ENCODE measurements around the gene EFCAB12.
"Not testable (repeated sequence)": the region's sequence is repeated elsewhere in the genome, so short reads cannot be mapped to it uniquely, and the experiment has no call there.

The EFCAB12 gene

GRCh38 chr3:129364811-129365210 lies 63.6 kb downstream of the EFCAB12 start:
- peak; percentile 77 for DNase-seq

DNA sequence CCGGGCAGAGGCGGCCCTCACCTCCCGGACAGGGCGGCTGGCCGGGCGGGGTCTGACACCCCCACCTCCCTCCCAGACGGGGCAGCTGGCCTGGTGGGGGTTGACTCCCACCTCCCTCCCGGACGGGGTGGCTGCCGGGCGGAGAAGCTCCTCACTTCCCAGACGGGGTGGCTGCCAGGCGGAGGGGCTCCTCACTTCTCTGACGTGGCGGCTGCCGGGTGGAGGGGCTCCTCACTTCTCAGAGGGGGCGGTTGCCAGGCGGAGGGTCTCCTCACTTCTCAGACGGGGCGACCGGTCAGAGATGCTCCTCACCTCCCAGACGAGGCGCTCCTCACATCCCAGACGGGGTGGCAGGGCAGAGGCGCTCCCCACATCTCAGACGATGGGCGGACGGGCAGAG lies 65.1 kb downstream of the EFCAB12 start:
- DNase-seq: not testable (repeated sequence)

DNA sequence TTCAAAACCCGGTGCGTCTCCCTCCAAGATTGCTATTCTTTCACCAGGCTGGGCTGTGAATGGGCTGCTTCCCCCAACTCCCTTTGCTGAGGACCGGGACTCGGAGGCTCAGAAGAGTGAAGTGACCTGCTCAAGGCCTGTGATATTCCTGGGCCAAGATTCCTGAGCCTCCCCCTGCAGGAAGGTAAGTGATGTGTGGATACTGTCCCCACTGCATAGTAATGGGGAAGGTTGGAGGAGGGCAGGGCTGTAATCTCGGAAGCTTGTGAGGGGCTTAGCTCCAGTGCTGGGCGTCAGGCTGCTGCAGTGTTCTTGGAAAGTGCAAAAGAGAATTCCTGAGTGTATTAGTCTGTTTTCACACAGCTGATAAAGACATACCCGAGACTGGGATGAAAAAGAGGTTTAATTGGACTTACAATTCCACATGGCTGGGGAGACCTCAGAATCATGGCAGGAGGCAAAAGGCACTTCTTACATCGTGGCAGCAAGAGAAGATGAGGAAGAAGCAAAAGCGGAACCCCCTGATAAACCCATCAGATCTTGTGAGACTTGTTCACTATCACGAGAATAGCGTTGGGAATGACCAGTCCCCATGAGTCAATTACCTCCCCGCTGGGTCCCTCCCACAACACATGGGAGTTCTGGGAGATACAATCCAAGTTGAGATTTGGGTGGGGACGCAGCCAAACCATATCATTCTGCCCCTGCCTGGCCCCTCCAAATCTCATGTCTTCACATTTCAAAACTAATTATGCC lies 67.6 kb downstream of the EFCAB12 start:
- no peak for DNase-seq

DNA sequence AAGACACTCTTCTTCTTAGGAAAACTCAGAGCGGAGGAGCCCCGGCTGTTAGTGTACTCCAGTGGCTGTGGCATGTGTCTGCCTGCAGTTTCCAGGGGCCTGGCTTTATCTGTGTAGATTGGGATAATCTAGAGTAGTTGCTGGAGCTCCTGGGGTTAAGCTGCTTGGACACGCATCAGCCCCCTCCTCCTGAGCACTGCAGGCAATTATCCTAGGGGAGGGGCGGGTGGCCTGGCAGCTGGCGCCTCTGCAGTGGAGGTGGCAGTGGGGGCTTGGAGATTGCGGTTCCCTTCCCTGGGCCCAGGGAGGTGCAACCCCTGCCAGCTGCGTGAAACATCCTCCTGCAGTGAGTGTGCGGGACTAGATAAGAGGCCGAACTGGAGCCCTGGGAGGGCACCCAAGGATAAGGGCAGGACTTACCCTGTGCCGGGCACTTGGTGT lies 68.2 kb downstream of the EFCAB12 start:
- no peak for DNase-seq

DNA sequence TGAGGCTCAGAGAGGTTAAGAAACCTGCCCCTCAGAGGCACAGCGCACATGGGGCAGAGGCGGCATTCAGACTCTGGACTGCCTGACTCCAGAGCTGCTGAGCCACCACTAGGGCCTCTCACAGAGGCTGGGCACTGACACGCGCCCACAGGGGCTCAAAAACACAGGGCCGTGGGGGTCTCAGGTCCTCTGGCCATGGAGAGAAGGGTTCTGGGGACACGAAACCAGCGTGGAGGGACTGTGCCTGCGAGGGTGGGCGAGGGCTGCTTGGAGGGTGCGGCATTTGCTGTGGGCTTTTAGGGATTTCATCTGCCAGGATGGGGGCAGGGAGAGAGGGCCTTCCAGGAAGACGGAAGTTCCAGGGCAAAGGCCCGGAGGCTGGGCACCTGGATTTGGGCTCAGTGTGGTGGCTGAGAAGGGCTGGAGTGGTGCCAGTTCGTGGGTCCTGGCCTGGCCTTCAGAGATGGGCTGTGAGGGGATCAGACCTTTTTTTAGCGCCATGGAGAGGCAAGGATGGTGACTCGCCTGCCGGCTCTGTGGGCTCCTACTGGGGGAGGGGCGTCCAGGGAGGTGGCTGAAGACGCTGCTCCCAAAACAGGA lies 69.6 kb downstream of the EFCAB12 start:
- no peak for DNase-seq

DNA sequence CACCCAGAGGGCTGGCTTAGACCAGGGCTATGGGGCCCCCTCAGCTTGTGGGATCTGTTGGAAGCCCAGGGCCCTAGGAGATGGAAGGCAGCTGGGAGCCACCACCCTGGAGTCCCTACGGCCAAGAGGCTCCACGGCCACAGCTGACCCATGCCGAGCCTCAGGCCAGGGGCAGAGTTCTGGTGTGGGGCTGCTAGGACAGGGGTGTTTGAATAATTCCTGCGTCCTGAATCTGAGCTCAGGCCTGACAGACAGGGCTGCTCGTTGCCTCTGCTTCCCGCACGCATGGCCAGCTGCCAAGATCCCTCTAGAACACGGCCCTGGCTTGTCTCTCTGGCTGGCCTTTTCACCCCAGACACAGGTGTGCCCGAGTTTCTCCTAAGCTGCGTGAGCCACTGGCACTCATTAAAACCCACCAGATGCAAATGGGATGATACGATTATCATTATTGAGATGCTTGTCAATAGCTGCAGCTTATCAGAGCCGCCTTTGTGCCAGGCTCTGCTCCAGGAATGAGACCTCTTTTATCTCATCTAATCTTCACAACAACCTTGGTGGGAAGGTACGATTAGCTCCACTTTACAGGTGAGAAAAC lies 70.2 kb downstream of the EFCAB12 start:
- no peak for DNase-seq

DNA sequence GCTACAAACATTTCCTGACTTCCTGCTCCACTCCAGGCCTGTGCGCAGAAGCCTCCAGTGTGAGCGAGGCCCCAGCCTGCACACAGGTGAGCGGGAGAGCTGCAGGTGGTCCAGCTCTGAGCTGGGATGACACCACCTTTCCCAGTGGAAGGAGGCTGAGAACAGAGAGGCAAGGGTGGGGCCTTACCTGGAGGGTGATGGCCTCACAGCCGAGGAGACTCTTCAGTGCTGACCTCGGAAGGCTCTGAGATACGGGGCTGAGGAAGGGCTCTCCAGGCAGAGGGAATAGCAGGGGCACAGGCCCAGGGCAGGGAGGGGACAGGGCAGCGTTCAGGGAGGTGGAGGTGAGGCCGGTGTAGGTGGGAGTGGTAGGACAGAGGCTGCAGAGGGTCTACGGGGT lies 70.8 kb downstream of the EFCAB12 start:
- no peak for DNase-seq

GRCh38 chr3:129356756-129357425 lies 71.5 kb downstream of the EFCAB12 start:
- no peak for DNase-seq

DNA sequence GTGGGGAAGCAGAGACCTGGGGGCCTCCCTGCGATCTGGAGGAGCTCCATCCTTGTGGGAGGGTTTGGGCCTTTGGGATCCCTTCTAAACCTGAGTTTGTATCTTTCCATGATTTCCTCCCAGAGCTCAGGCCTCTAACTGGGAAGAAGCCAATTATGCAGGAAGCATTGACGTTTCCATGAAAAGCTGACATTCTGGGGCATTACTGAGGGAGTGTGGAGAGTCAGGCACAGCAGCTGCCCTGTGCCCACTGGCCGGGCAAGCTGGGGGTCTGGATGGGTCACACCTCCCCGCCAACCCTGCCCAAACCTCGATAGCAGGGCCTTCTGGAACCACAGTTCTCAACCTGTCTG lies 74.9 kb downstream of the EFCAB12 start:
- no peak for DNase-seq

- no peak for DNase-seq
Measured at GRCh38 chr3:129352650-129353588, 75.5 kb downstream of the EFCAB12 start.

- DNase-seq: no peak
Measured at GRCh38 chr3:129352045-129352444, 76.4 kb downstream of the EFCAB12 start.

Data from GF-D8 (cell line).